SK-N-MC (cell line): Measurements from ENCODE around the gene CARD11.

Experiments used
- DNase-seq: peaks from one replicate; pipeline ENCODE4 v3.0.0-alpha.2; 2011; ENCODE audit warnings: low read depth, low spot score
- H3K27ac ChIP-seq: fragments of 200-600 bp; sonication (generic); 2 replicates; pipeline ENCODE4 v1.5.1; 2016; ENCODE audit warnings: mixed run types
- H3K36me3 ChIP-seq: fragments of 200-600 bp; sonication (generic); 2 replicates; pipeline ENCODE4 v1.6.1; 2017; ENCODE audit warnings: antibody characterized with exemption, low read length, mixed read lengths; ENCODE audit not compliant: insufficient read depth
- H3K4me3 ChIP-seq: fragments of 200-600 bp; sonication (generic); 2 replicates; pipeline ENCODE4 v1.5.1; 2016
- H3K9ac ChIP-seq: fragments of 200-600 bp; sonication (generic); 2 replicates; pipeline ENCODE4 v1.8.0; 2017; ENCODE audit warnings: mixed run types, mixed read lengths; ENCODE audit not compliant: insufficient read length
- H3K9me3 ChIP-seq: fragments of 200-600 bp; sonication (generic); 2 replicates; pipeline ENCODE4 v1.6.1; 2017; ENCODE audit warnings: low read depth, mild to moderate bottlenecking, antibody characterized with exemption, low read length, moderate library complexity, mixed read lengths
- EZH2 ChIP-seq: fragments of 200-600 bp; sonication (generic); IDR thresholded peaks from one replicate; pipeline ENCODE4 v1.6.1; 2017; ENCODE audit warnings: antibody characterized with exemption
- FOXP2 ChIP-seq: optimal IDR thresholded peaks from 2 replicates; pipeline ENCODE3; 2011; ENCODE audit warnings: mild to moderate bottlenecking, moderate library complexity; ENCODE audit not compliant: insufficient read depth; ENCODE audit errors: extremely low read length, control extremely low read depth
- POLR2AphosphoS5 ChIP-seq: IDR thresholded peaks from 2 replicates; pipeline ENCODE4 v1.6.1; 2012; ENCODE audit warnings: mild to moderate bottlenecking, low read depth, low read length, borderline replicate concordance

The CARD11 gene

DNA sequence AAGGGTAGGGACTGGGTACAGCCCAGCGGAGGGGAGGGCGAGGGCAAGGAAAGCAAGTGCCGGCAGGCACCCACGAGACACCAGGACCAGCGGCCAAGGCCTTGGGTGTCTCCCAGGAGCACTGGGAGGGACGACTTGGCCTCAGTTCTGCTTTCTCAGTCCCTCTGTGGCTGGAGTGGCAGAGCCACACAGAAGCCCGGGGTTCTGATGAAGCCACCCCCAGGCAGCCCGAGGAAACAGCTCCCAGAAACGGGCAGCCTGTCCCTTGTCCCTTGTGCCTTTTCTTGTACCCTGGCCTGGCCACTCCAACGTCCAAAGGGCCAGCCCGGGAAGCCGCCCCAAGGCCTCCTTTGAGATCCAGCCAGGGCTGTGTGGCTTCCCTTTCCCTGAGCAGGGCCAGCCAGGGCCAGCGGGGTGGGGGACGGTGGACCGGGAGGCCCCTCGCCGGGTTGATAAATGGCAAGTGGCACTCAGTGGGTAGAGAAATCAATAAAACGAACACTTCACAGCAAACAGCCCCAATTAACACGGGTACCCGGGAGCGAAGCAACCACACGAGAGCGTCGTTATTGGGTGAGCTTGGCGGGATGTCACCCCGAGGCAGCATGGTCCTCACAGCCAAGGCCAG is 129.8 kb downstream of the CARD11 start:
- no peak for TF ChIP-seq EZH2
- TF ChIP-seq POLR2AphosphoS5: no peak
- no peak for TF ChIP-seq FOXP2
- H3K36me3 ChIP-seq: no peaks in the 10 kb centered on the region
- no peak for DNase-seq
- H3K9ac ChIP-seq: no peak overlapping the region
- H3K27ac ChIP-seq: no peak overlapping the region
- no peak overlapping the region for H3K4me3 ChIP-seq
- no peaks in the 10 kb centered on the region for H3K9me3 ChIP-seq

- Histone ChIP-seq H3K9ac (no peak overlapping the region), H3K27ac (no peak overlapping the region), H3K9me3 (no peaks in the 10 kb centered on the region), H3K4me3 (no peak overlapping the region), H3K36me3 (no peaks in the 10 kb centered on the region)
- DNase-seq: no peak
- TF ChIP-seq EZH2 (no peak), POLR2AphosphoS5 (no peak)
Observed at GRCh38 chr7:2912684-2913439, 130.8 kb downstream of the CARD11 start.

- Histone ChIP-seq H3K9ac (no peak overlapping the region), H3K36me3 (no peaks in the 10 kb centered on the region), H3K27ac (no peak overlapping the region), H3K9me3 (no peaks in the 10 kb centered on the region), H3K4me3 (no peak overlapping the region)
- no peak for TF ChIP-seq EZH2
- TF ChIP-seq FOXP2: no peak
- no peak for DNase-seq
Observed at GRCh38 chr7:2911466-2911865, 132.2 kb downstream of the CARD11 start.

GRCh38 chr7:2909471-2910039 is 134.1 kb downstream of the CARD11 start:
- Histone ChIP-seq H3K36me3 (no peaks in the 10 kb centered on the region), H3K27ac (no peak overlapping the region), H3K9ac (no peak overlapping the region), H3K4me3 (no peak overlapping the region), H3K9me3 (no peaks in the 10 kb centered on the region)
- no peak for DNase-seq
- TF ChIP-seq POLR2AphosphoS5: no peak
- TF ChIP-seq EZH2: no peak
- no peak for TF ChIP-seq FOXP2

DNA sequence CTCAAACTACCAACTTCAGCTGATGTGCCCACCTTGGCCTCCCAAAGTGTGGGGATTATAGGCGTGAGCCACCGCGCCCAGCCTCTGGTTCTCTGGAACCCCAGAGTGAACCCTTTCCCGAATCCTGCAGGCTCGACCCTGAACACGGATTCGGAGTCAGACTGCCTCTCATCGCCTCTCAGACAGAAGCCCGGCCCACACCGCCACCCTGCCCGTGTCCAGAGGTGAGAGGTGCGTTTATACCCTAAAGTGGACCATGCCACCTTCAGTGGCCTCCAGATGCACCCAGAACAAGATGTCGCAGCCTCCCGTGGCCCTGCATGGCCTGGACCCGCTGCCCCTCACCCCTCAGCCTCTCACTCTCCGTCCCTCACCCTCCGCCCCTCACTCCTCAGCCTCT is 134.6 kb downstream of the CARD11 start:
- DNase-seq: no peak
- H3K9ac ChIP-seq: no peak overlapping the region
- no peak overlapping the region for H3K4me3 ChIP-seq
- H3K27ac ChIP-seq: no peak overlapping the region
- no peaks in the 10 kb centered on the region for H3K36me3 ChIP-seq
- no peaks in the 10 kb centered on the region for H3K9me3 ChIP-seq
- no peak for TF ChIP-seq EZH2
- TF ChIP-seq POLR2AphosphoS5: no peak
- TF ChIP-seq FOXP2: no peak

DNA sequence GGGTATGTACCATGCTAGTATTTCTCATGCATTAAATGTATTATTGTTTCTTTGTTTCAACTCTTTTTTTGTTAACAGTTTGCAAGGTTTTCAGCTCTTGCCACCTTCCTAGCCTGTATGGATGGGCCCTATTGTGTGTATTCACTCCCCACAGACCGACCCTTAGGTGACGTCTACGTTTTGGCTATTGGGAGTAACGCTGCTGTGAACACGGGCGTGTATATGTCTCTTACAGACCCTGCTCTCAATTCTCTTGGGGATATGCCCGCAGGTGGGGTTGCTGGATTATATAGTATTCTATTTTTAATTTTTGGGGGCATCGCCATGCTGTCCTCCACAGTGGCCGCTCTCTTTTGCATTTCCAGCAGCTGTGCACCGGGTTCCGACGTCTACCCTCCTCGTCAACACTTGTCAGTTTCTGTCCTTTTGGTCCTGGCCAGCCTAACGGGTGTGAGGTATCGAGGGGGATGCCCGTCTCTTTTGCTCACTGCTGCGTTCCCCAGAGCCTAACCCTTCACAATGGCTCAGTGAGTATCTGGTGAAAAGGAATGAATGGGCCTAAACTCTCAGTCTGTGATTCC is 135.5 kb downstream of the CARD11 start:
- no peak overlapping the region for H3K9ac ChIP-seq
- no peak overlapping the region for H3K4me3 ChIP-seq
- H3K9me3 ChIP-seq: no peaks in the 10 kb centered on the region
- TF ChIP-seq FOXP2: no peak
- TF ChIP-seq EZH2: no peak
- TF ChIP-seq POLR2AphosphoS5: no peak
- H3K36me3 ChIP-seq: no peaks in the 10 kb centered on the region
- DNase-seq: no peak
- H3K27ac ChIP-seq: no peak overlapping the region

- H3K9me3 ChIP-seq: no peaks in the 10 kb centered on the region
- H3K4me3 ChIP-seq: no peak overlapping the region
- H3K27ac ChIP-seq: no peak overlapping the region
- TF ChIP-seq POLR2AphosphoS5 (no peak), EZH2 (no peak), FOXP2 (no peak)
- DNase-seq: no peak
- H3K36me3 ChIP-seq: no peaks in the 10 kb centered on the region
- no peak overlapping the region for H3K9ac ChIP-seq
Observed at GRCh38 chr7:2906197-2906931, 137.3 kb downstream of the CARD11 start.

DNA sequence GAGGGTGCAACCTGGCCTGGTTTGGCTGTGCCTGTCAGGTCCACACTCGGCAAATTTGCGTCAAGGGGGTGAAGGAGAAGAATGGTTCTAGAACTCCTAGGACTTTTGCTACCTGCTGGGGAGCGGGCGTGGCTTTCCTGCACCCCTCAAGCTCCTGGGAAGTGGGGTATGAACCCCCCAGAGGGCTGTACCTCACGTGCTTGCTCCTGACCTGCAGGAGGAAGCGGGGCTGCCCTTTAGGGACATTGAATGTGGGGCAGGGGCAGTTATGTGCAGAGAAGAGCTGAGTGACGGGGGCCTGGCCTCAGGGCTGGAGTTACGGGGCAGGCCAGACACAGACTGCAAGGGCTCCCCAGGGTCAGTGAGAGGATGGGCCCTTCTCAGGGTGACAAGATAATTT is 138.2 kb downstream of the CARD11 start:
- Histone ChIP-seq H3K4me3 (no peak overlapping the region), H3K9me3 (no peaks in the 10 kb centered on the region), H3K27ac (no peak overlapping the region), H3K9ac (no peak overlapping the region), H3K36me3 (no peaks in the 10 kb centered on the region)
- no peak for DNase-seq
- no peak for TF ChIP-seq EZH2
- no peak for TF ChIP-seq FOXP2
- no peak for TF ChIP-seq POLR2AphosphoS5
